DND-41 (cell line): ENCODE data around the gene ACKR3.

Source experiments
- CTCF ChIP-seq: IDR thresholded peaks from 2 replicates; pipeline ENCODE4 v1.5.1; 2012; ENCODE audit warnings: borderline replicate concordance, low read length, moderate library complexity, mild to moderate bottlenecking; ENCODE audit not compliant: poor library complexity, severe bottlenecking; ENCODE audit errors: extremely low read depth
- EZH2 ChIP-seq: IDR thresholded peaks from 3 replicates; pipeline ENCODE4 v1.6.1; 2012; ENCODE audit warnings: borderline replicate concordance, low read depth, mild to moderate bottlenecking, moderate library complexity, low read length, inconsistent platforms; ENCODE audit not compliant: severe bottlenecking

- TF ChIP-seq CTCF (no peak), EZH2 (no peak)
These were observed 5.7 kb upstream of the ACKR3 start for GRCh38 chr2:236563953-236564352.
